Left renal pelvis (tissue), 4 donors: Measurements from ENCODE around the gene VCL. TPM values are rescaled to one million over a fixed set of nuclear protein-coding genes. Genes with fewer than 3 reads are reported as not detected.
A peak's percentile ranks its signal among the peaks of the same experiment; 100 is the strongest.
"Not testable (repeated sequence)": the region's sequence is repeated elsewhere in the genome, so short reads cannot be mapped to it uniquely, and the experiment has no call there.

Experiments used
- DNase-seq, 4 donors: peaks; one replicate each; pipeline ENCODE4 v3.0.0-alpha.2; 2013; ENCODE audit warnings: low read depth in 4 of 4, low spot score in 3 of 4
- polyA plus RNA-seq, 4 donors: library from polyadenylated mRNA; unstranded; fragments of 120-200 nt; gene quantifications; one replicate each; pipeline ENCODE4 v1.2.1, GENCODE V29; 2013; ENCODE audit not compliant: insufficient read length in 4 of 4

VCL gene
- polyA plus RNA-seq, 4 donors = 120 to 147 (median 129) TPM

GRCh38 chr10:74139981-74140380 is 142.1 kb downstream of the VCL start:
- DNase-seq = no peak

GRCh38 chr10:74140553-74140952 is 142.6 kb downstream of the VCL start:
- no peak for DNase-seq

GRCh38 chr10:74145133-74145532 is 147.2 kb downstream of the VCL start:
- DNase-seq = peak; percentile 21 to 59 (median 50)

GRCh38 chr10:74146980-74147379 is 149.1 kb downstream of the VCL start:
- not testable (repeated sequence) for DNase-seq

GRCh38 chr10:74150204-74150989 is 152.5 kb downstream of the VCL start, which contains the start of gene AP3M1:
AP3M1 (minus strand) TSS chr10:74150828; CDS start chr10:74138379, 12,449 bp downstream.
- no peak for DNase-seq

GRCh38 chr10:74150990-74151878 is 153.3 kb downstream of the VCL start, which contains the start of gene ADK:
ADK (plus strand) TSS chr10:74151221; CDS start chr10:74151279, 58 bp downstream.
- peak; percentile 99 for DNase-seq

- DNase-seq = no peak
These were observed 154.2 kb downstream of the VCL start for GRCh38 chr10:74151879-74152722.

- no peak for DNase-seq
These were observed 155.2 kb downstream of the VCL start for GRCh38 chr10:74153123-74153522.

GRCh38 chr10:74153676-74154075 is 155.8 kb downstream of the VCL start:
- DNase-seq = no peak

GRCh38 chr10:74156919-74157289 is 159.0 kb downstream of the VCL start:
- DNase-seq = no peak

GRCh38 chr10:74160013-74160412 is 162.1 kb downstream of the VCL start:
- no peak for DNase-seq

GRCh38 chr10:74163319-74164068 is 165.6 kb downstream of the VCL start:
- DNase-seq = no peak

GRCh38 chr10:74164716-74165529 is 167.0 kb downstream of the VCL start:
- DNase-seq = no peak

GRCh38 chr10:74165530-74165901 is 167.6 kb downstream of the VCL start:
- no peak for DNase-seq

GRCh38 chr10:74167443-74167842 is 169.5 kb downstream of the VCL start:
- no peak for DNase-seq
